ENCODE results near the gene CYP39A1. TPM values are rescaled to one million over a fixed set of nuclear protein-coding genes. Genes with fewer than 3 reads are reported as not detected.
A peak's percentile ranks its signal among the peaks of the same experiment; 100 is the strongest.

The CYP39A1 gene
- total RNA-seq, 1 donor from 2014 or later = 5.4 TPM

GRCh38 chr6:46655803-46656202 is 3.2 kb upstream of the CYP39A1 start:
- TF ChIP-seq, protein P1, sequence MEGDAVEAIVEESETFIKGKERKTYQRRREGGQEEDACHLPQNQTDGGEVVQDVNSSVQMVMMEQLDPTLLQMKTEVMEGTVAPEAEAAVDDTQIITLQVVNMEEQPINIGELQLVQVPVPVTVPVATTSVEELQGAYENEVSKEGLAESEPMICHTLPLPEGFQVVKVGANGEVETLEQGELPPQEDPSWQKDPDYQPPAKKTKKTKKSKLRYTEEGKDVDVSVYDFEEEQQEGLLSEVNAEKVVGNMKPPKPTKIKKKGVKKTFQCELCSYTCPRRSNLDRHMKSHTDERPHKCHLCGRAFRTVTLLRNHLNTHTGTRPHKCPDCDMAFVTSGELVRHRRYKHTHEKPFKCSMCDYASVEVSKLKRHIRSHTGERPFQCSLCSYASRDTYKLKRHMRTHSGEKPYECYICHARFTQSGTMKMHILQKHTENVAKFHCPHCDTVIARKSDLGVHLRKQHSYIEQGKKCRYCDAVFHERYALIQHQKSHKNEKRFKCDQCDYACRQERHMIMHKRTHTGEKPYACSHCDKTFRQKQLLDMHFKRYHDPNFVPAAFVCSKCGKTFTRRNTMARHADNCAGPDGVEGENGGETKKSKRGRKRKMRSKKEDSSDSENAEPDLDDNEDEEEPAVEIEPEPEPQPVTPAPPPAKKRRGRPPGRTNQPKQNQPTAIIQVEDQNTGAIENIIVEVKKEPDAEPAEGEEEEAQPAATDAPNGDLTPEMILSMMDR (IDR thresholded peaks at IDR 0.05; ENCODE audit: borderline replicate concordance) = no peak
- DNase-seq = no peak

GRCh38 chr6:46653439-46654195 is 999 bp upstream of the CYP39A1 start:
- H3K4me1 ChIP-seq = peaks cover 26% of the 10 kb centered on the region
- H3K27ac ChIP-seq (replicated peaks) = peak overlapping the region; percentile 91
- DNase-seq = no peak
- H3K9me3 ChIP-seq (replicated peaks) = no peaks in the 10 kb centered on the region
- intact Hi-C loops (cut with micrococcal nuclease) = no loop called here
- TF ChIP-seq, protein P1 (IDR thresholded peaks at IDR 0.05; ENCODE audit: borderline replicate concordance) = no peak
- peak overlapping the region; percentile 92 for H3K4me3 ChIP-seq
- H3K27me3 ChIP-seq (ENCODE audit: low read depth) = no peaks in the 10 kb centered on the region
- peaks cover 12% of the 10 kb centered on the region for H3K36me3 ChIP-seq

More at GRCh38 chr6:46655803-46656202, 3.2 kb upstream of the CYP39A1 start:
- Histone ChIP-seq H3K9me3 (replicated peaks) (no peaks in the 10 kb centered on the region), H3K27ac (replicated peaks) (no peak overlapping the region), H3K4me3 (no peak overlapping the region), H3K27me3 (ENCODE audit: low read depth) (no peaks in the 10 kb centered on the region), H3K36me3 (peaks cover 21% of the 10 kb centered on the region), H3K4me1 (peaks cover 26% of the 10 kb centered on the region)
- intact Hi-C loops (cut with micrococcal nuclease) = no loop called here

- peaks cover 9% of the 10 kb centered on the region for H3K36me3 ChIP-seq
- TF ChIP-seq, protein P1 (IDR thresholded peaks at IDR 0.05; ENCODE audit: borderline replicate concordance) = no peak
- no peak for DNase-seq
- no peaks in the 10 kb centered on the region for H3K27me3 ChIP-seq (ENCODE audit: low read depth)
- H3K4me3 ChIP-seq = peak overlapping the region; percentile 92
- peaks cover 26% of the 10 kb centered on the region for H3K4me1 ChIP-seq
- peak overlapping the region; percentile 91 for H3K27ac ChIP-seq (replicated peaks)
- intact Hi-C loops (cut with micrococcal nuclease) = no loop called here
- H3K9me3 ChIP-seq (replicated peaks) = no peaks in the 10 kb centered on the region
Observed at GRCh38 chr6:46652232-46652602, 401 bp downstream of the CYP39A1 start.

- Histone ChIP-seq H3K27ac (replicated peaks) (peak overlapping the region; percentile 91), H3K4me1 (peaks cover 26% of the 10 kb centered on the region), H3K27me3 (ENCODE audit: low read depth) (no peaks in the 10 kb centered on the region), H3K36me3 (peaks cover 6% of the 10 kb centered on the region), H3K4me3 (peak overlapping the region; percentile 92), H3K9me3 (replicated peaks) (no peaks in the 10 kb centered on the region)
- TF ChIP-seq, protein P1 (IDR thresholded peaks at IDR 0.05; ENCODE audit: borderline replicate concordance) = no peak
- intact Hi-C loops (cut with micrococcal nuclease) = no loop called here
- no peak for DNase-seq
Observed at GRCh38 chr6:46651816-46652215, 802 bp downstream of the CYP39A1 start.

GRCh38 chr6:46651006-46651405 is 1.6 kb downstream of the CYP39A1 start:
- Histone ChIP-seq H3K4me3 (peak overlapping the region; percentile 92), H3K27ac (replicated peaks) (no peak overlapping the region), H3K9me3 (replicated peaks) (no peaks in the 10 kb centered on the region), H3K36me3 (no peaks in the 10 kb centered on the region), H3K4me1 (peaks cover 26% of the 10 kb centered on the region), H3K27me3 (ENCODE audit: low read depth) (no peaks in the 10 kb centered on the region)
- TF ChIP-seq, protein P1 (IDR thresholded peaks at IDR 0.05; ENCODE audit: borderline replicate concordance) = no peak
- DNase-seq = no peak
- intact Hi-C loops (cut with micrococcal nuclease) = no loop called here

All from left ventricle myocardium inferior (tissue), 1 donor.